GM12865 (cell line): Measurements from ENCODE around the gene ITGBL1.

Experiments
- DNase-seq: peaks from one replicate; pipeline ENCODE4 v3.0.0; 2010; ENCODE audit warnings: low read depth
- H3K4me3 ChIP-seq: 2 replicates; pipeline ENCODE4 v1.5.1; 2011; ENCODE audit warnings: mild to moderate bottlenecking, low read depth, low read length, control low read depth
- TF ChIP-seq, protein P1 (sequence below): IDR thresholded peaks from 2 replicates; pipeline ENCODE4 v1.5.1; 2011; ENCODE audit warnings: low read length, control low read depth, low read depth, inconsistent platforms; ENCODE audit not compliant: insufficient read depth; ENCODE audit errors: missing control alignments

The ITGBL1 gene

DNA sequence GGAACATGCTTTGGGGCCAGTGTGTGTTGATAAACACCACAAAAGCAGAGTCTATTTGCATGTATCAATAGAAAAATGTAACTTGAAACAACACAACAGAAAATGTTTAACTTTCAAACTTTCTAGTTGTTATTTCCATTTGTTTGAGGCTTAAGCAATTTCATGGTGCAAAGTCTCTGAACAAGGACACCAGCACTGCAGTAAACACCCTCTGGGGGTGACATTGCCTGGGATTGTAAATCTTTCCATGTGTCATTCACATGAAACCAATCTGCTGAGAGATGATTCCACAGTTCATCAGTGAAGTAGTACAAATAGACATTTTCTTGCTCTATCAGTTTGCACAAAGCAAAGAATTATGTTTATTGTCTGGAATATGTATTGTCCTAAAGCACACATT is 124.5 kb downstream of the ITGBL1 start:
- H3K4me3 ChIP-seq: no peak overlapping the region
- TF ChIP-seq, protein P1, sequence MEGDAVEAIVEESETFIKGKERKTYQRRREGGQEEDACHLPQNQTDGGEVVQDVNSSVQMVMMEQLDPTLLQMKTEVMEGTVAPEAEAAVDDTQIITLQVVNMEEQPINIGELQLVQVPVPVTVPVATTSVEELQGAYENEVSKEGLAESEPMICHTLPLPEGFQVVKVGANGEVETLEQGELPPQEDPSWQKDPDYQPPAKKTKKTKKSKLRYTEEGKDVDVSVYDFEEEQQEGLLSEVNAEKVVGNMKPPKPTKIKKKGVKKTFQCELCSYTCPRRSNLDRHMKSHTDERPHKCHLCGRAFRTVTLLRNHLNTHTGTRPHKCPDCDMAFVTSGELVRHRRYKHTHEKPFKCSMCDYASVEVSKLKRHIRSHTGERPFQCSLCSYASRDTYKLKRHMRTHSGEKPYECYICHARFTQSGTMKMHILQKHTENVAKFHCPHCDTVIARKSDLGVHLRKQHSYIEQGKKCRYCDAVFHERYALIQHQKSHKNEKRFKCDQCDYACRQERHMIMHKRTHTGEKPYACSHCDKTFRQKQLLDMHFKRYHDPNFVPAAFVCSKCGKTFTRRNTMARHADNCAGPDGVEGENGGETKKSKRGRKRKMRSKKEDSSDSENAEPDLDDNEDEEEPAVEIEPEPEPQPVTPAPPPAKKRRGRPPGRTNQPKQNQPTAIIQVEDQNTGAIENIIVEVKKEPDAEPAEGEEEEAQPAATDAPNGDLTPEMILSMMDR: no peak
- DNase-seq: no peak

DNA sequence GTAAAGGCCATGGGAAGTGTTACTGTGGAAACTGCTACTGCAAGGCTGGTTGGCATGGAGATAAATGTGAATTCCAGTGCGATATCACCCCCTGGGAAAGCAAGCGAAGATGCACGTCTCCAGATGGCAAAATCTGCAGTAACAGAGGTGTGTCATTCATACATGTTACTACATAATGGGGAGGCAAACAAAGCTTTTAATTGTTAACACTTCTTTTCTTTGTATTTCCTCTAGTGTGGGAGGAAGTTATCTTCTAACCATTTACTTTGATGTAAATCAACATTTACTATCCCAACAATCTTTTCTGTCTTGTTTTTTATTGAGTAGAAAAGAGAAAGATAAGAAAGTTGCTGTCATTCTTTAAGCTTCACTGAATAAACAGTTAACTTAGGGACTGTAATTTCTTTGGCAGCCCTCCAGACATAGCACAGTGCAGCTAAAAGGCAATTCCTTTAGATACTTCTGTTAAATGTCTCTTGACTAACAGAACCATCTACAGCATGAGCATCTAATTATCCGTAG is 126.9 kb downstream of the ITGBL1 start:
- H3K4me3 ChIP-seq: no peak overlapping the region
- no peak for DNase-seq
- TF ChIP-seq, protein P1: no peak

- DNase-seq: no peak
- TF ChIP-seq, protein P1: no peak
Measured at GRCh38 chr13:101584331-101584730, 131.9 kb downstream of the ITGBL1 start.

GRCh38 chr13:101590479-101590878 is 138.0 kb downstream of the ITGBL1 start:
- no peak for DNase-seq
- TF ChIP-seq, protein P1: no peak
- H3K4me3 ChIP-seq: no peak overlapping the region

More at GRCh38 chr13:101584331-101584730, 131.9 kb downstream of the ITGBL1 start:
- no peak overlapping the region for H3K4me3 ChIP-seq

- TF ChIP-seq, protein P1: no peak
- no peak for DNase-seq
- H3K4me3 ChIP-seq: no peak overlapping the region
Measured at GRCh38 chr13:101594936-101595335, 142.5 kb downstream of the ITGBL1 start.

DNA sequence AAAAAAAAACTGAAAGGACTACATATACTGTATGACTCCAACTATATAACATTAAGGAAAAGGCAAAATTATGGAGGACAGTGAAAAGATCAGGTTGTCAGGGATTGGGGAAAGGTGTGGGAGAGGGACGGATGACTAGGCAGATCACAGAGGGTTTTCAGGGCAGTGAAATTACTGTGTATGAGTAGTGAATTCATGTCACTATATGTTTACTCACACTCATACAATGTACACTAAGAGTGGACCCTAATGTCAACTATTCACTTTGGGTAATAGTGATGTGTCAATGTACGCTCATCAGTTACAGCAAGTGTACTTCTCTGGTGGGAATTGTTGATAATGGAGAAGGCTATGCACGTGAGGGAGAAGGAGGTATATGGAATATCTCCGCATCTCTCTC is 144.3 kb downstream of the ITGBL1 start:
- TF ChIP-seq, protein P1: no peak
- no peak overlapping the region for H3K4me3 ChIP-seq
- DNase-seq: no peak
